ENCODE measurements around the gene SENP7. TPM values are rescaled to one million over a fixed set of nuclear protein-coding genes. Genes with fewer than 3 reads are reported as not detected.

Gene SENP7
- total RNA-seq, 1 experiment from 2014 or later = 7.9 TPM

- Histone ChIP-seq H3K27ac (ENCODE audit: low read depth, low read length) (no peak overlapping the region), H3K79me2 (ENCODE audit: insufficient read depth, low read length) (no peaks in the 10 kb centered on the region), H3K4me3 (replicated peaks in 1 of 2; ENCODE audit: low read depth in 1 of 2, low read length in 2 of 2) (no peak overlapping the region), H3K4me1 (ENCODE audit: control insufficient read depth in 1 of 2, insufficient read depth in 2 of 2, low read length in 2 of 2) (no peaks in the 10 kb centered on the region), H4K20me1 (ENCODE audit: insufficient read depth) (no peaks in the 10 kb centered on the region), H3K27me3 (ENCODE audit: insufficient read depth, low read length) (no peaks in the 10 kb centered on the region), H3K9me3 (ENCODE audit: control insufficient read depth in 1 of 2, insufficient read depth in 1 of 2, low read depth in 1 of 2, low read length in 2 of 2) (peaks cover 4 to 8% of the 10 kb centered on the region in 2 experiments; a peak in 1 of 4 replicates), H2AFZ (ENCODE audit: low read depth, low read length, poor library complexity, severe bottlenecking) (no peak overlapping the region), H3K36me3 (ENCODE audit: control insufficient read depth in 1 of 2, insufficient read depth in 2 of 2, low read length in 2 of 2) (no peaks in the 10 kb centered on the region), H3K4me2 (ENCODE audit: low read length) (no peak overlapping the region), H3K9me2 (ENCODE audit: insufficient read depth) (no peaks in the 10 kb centered on the region), H3K9ac (ENCODE audit: low read length) (no peak overlapping the region)
- TF ChIP-seq ZFX (IDR thresholded peaks at IDR 0.05) (no peak), CEBPB (IDR thresholded peaks at IDR 0.05; ENCODE audit: low read depth) (no peak), ELF1 (IDR thresholded peaks at IDR 0.05; ENCODE audit: borderline replicate concordance, low read depth) (no peak), SRF (IDR thresholded peaks at IDR 0.05; ENCODE audit: low read depth) (no peak), EGR1 (IDR thresholded peaks at IDR 0.05; ENCODE audit: low read depth) (no peak), RAD21 (IDR thresholded peaks at IDR 0.05; ENCODE audit: low read depth) (no peak), EZH2phosphoT487 (IDR thresholded peaks at IDR 0.05; ENCODE audit: borderline replicate concordance) (no peak), ATF3 (IDR thresholded peaks at IDR 0.05) (no peak), MAX (IDR thresholded peaks at IDR 0.05) (no peak), JUND (IDR thresholded peaks at IDR 0.05) (no peak), ZNF274 (IDR thresholded peaks at IDR 0.05; ENCODE audit: low read depth, low read length) (no peak), CBX3 (IDR thresholded peaks at IDR 0.05; ENCODE audit: low read depth) (no peak), SP1 (IDR thresholded peaks at IDR 0.05; ENCODE audit: low read depth) (no peak), POLR2AphosphoS5 (IDR thresholded peaks at IDR 0.05; ENCODE audit: low read depth, low read length) (no peak), YY1 (IDR thresholded peaks at IDR 0.05; ENCODE audit: extremely low read depth, insufficient replicate concordance, low read depth, low read length) (no peak), SIN3A (IDR thresholded peaks at IDR 0.05; ENCODE audit: low read depth) (no peak), ZBTB33 (IDR thresholded peaks at IDR 0.05; ENCODE audit: extremely low read depth, insufficient replicate concordance, low read length) (no peak)
- POLR2A ChIA-PET = no interaction called here
- intact Hi-C loops (cut with micrococcal nuclease) = loop anchor here (10.0 kb wide), 1 partner anchor 164 kb away; no protein-coding TSS in a partner anchor
- DNase-seq (ENCODE audit: low read depth, low spot score) (no peak), ATAC-seq (no peak)
- BruUV-seq (replicated peaks) = no TSS peak
- RAD21 ChIA-PET (ENCODE audit: low non-redundant PET in 1 of 2, low total read pairs in 2 of 2, uncharacterized antibody in 2 of 2, unreplicated experiment in 2 of 2) = interaction anchor here in 1 of 2 experiments (0.7 kb wide), 1 partner anchor 159 kb away, joined by 3 read pairs; no protein-coding TSS in a partner anchor
- CTCF ChIA-PET = no interaction called here
These were observed 124.3 kb downstream of the SENP7 start for GRCh38 chr3:101388706-101389105.
